Activated effector memory CD4-positive, alpha-beta T cell treated with anti-CD3 and anti-CD28 coated beads, Interleukin-2, amount 50 U/mL, for 16 hours (primary cell): ENCODE results near the gene RHOB.
A peak's percentile ranks its signal among the peaks of the same experiment; 100 is the strongest.

Source experiments
- DNase-seq: peaks from one replicate; pipeline ENCODE4 v3.0.0-alpha.2; 2020

Gene RHOB

DNA sequence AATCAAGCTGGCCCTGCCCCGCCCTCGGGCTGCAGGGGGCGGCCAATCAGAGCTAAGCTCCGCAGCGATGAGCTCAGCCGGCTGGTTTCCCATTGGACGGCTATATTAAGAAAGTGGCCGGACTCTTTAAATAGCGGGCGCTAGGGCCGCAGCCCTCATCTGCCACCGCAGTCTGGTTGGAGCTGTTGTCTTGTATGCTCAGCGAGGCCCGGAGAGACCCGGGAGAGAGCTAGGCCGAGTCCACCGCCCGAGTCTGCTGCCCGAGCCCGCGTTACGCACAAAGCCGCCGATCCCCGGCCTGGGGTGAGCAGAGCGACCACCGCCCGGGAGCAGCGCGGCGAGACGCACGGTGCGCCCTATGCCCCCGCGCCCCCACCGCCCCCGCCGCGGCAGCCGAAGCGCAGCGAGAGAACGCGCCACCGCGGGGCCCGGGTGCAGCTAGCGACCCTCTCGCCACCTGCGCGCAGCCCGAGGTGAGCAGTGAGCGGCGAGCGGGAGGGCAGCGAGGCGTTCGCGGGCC lies at the start of gene RHOB:
TSS of gene RHOB (plus strand) at position 158 of the 520 bp plus-strand sequence. CDS start 392 bp downstream, outside the sequence.
- peak; percentile 95 for DNase-seq

DNA sequence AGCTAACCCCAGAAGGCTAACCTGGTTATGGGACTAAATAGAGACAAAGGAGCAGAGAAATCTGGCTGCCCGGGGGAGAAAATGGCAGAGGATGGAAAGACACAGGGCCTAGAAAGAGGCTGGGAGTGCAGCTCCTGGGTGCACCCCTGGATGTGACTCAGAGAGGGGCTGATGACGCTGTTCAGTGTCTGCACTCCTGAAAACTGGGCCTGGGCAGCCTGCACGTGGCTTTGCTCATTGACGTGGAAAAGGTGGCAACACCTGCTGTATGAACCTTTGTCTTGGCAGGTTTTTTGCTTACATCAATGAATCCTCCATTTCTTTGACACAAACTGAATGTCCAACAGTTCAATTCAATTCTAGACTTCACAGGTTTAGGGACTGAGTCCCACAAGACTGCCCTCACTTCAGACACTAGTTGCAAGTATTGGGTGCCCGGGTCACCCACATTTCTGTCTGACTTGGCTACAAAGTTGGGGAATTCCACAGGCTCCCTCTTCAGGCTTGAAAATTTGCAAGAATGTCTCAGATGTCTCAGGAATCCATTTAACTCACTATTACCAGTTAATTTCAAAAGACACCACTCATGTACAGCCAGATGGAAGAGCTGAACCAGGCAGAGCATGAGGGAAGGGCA lies 48.9 kb upstream of the RHOB start:
- DNase-seq = peak; percentile 37

DNA sequence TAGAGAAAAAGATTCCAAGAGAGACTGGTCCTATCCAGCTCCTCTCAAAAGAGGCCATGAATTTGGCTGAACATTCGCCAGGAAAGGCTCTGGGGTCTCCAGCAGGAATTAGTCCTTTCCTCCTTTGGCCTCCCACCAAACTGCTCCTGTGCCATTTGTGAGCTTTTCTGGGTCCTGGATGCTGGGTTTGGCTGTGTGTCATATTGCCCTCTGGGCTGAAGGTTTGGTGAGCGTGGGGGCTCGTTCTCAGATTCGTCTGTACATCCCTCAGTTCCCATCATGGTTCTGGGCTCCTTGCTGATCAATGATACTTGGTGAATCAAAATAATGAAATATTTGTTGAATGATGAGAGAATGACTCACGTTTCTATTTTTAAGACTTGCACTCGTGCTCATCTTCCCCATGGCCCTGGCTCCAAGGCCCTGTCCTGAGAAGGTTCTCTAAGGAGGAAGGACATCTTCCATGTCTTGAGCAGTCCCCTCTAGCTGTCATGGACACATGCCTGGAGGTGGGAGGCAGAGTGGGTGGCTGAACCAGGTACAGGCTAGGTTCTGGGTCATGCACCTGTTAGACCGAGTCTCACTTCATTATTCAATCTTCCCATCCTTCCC lies 47.8 kb upstream of the RHOB start:
- peak; percentile 19 for DNase-seq

DNA sequence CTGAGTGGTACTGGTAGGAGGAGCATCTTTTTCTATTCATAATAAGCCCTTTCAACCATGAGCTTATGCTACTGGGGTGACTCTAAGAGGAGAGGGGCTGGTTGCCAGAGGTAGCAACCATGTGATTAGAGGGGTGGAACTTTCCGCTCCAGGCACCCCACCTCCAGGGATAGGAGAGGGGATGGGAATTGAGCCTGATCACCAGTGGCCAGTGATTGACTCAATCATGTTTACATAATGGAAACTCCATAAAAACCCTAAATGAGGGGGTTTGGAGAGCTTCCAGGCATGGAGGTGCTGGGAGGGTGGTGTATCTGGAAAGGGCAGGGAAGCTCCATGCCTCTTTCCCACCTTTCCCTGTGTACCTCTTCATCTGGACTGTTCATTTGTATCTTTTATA lies 46.6 kb upstream of the RHOB start:
- peak; percentile 50 for DNase-seq

DNA sequence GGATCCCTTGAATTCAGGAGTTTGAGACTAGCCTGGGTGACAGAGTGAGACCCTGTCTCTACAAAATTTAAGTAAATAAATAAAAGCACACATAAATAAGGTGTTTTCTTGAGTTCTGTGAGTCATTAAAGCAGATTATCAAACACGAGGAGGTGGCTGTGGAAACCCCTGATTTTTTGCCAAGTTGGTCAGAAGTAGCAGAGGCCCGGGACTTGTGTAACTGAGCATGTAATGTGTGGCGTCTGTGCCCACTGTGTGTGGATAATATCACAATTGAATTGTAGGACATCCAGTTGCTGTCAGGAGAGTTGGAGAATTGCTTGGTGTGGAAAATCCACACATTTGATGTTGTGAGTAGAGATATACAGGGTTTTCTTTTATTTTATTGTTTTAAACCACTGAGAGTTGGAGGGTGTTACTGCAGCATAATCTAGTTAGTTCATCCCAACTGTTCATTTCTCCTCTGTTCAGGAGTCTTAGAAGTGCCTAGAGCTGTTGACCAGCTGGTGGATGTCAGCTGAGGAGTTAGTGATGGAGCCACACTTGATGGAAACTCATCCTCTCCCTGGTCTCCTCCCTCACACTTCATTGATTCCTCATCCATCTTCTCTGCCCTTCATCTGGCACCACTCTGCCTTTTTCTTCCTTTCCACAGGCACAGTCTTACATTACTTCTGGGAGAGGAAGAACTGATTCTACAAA lies 45.9 kb upstream of the RHOB start:
- DNase-seq = peak; percentile 22

DNA sequence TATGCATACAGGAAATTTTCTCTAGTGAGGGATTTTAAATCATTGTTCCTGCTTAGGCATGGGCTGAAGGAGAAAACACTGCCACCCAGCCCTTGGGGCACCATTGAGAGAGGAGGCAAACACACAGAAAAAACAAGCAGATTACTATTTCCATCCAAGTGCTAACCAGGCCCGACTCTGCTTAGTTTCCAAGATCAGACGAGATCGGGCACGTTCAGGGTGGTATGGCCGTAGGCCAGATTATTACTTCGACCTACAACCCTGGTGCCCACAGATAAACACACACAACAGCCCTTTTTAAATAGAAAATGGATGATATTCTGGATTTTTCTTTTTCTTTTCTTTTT lies 45.4 kb upstream of the RHOB start:
- DNase-seq = no peak

DNA sequence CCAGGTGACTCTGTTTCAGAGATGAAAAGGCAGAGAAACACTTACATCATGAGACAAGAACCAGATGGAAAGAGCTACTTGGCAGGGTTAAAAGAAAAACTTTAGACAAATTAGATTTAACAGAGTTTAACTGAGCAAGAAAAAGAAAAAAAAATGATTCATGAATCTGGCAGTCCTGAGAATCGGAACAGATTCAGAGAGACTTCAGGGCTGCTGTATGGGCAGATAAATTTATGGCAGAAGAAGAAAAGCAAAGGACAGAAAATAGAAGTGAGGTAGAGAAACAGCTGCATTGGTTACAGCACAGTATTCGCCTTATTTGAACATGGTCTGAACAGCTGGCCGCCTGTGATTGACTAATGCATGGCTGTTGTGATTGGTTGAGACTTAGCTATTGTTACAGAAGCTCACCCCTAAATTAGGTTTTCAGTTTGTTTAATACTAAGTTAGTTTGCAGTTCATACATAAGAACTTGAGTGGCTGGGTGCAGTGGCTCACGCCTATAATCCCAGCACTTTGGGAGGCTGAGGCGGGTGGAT lies 43.0 kb upstream of the RHOB start:
- peak; percentile 12 for DNase-seq

DNA sequence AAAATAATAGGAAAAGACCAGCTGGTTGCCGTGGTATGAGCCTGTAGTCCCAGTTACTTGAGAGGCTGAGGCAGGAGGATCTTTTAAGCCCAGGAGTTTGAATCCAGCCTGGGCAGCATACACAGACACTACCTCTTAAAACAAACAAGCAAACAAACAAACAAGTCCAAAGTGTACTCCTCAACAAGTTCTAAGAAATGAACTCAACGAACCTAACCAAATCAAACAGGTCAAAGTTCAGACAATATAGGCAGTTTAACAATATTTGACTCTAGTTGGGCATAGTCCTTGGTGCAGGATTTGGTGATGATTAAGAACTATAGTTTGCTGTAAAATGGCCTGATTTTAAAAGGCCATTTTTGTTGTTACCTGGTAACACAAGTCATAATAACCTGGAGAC lies 41.9 kb upstream of the RHOB start:
- peak; percentile 8 for DNase-seq

DNA sequence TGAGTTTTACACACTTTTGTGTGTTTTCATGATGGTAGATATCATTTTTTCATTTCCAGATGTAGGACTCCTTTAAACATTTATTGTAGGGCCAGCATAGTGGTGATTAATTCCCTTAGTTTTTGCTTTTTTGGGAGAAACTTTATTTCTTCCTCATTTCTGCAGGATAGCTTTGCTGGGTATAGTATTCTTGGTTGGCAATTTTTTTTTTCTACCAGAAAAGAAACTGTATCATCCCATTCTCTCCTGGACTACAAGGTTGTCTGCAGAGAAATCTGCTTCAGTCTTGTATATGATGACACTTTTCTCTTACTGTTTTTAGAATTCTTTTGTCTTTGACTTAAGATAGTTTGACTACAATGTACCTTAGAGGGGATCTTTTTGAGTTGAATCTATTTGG lies 37.8 kb upstream of the RHOB start:
- no peak for DNase-seq

DNA sequence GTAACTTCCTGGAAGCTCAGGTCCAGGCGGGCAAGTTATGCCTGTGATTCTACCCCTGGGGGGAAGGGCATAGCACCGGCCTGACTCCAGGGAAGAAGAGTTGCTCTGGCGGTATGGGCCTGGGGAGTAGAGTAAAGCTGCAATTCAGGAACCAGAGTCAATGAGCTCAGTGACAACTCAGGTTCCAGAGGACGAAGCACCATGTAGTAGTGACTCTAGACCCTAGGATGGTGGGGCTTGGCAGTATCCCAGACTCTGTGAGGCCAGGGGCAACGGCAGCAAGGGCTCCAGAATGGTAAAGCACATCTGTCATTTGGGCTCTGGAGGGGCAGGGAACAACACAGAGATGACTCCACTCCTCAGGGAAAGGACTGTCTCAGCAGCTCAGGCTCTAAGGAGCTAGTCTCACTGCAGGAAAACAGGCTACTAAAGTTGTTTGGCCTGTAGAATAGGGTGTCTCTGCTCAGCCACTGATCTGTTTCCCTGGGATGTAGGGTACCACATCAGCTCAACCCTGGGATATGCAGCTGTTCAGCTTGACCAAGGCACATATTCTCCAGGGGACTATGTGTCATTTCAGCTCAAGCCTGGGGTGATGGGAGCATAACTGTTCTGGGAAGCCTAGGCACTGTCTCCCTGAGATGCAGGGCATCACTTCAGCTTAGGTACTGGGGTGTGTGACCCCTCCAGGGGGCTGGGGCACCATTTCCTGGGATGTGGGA lies 36.2 kb upstream of the RHOB start:
- peak; percentile 38 for DNase-seq

DNA sequence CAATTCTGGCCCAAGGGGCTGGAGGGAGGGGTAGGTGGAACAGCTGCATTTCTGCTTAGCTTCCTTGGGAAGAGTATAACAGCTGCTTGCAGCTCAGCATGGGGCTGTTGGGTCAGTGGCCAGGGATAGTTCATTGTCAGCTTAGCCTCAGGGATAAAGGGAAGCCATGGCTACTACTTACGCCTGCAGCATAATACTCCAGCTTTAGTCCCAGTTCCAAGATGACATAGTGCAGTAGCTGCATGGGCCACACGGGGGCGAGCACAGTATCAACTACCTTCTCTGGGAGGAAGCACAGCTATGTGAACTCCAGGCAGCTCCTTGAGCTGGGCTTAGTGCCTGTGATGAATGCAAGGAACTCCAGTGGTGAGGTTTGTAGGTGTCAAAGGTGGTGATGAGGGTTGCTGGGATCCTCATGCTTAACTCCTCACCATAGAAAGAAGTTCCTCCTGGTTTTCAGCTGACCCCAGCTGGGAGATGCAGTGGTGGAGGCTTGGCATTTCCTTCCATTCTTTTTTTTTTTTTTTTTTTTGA lies 35.4 kb upstream of the RHOB start:
- peak; percentile 89 for DNase-seq

DNA sequence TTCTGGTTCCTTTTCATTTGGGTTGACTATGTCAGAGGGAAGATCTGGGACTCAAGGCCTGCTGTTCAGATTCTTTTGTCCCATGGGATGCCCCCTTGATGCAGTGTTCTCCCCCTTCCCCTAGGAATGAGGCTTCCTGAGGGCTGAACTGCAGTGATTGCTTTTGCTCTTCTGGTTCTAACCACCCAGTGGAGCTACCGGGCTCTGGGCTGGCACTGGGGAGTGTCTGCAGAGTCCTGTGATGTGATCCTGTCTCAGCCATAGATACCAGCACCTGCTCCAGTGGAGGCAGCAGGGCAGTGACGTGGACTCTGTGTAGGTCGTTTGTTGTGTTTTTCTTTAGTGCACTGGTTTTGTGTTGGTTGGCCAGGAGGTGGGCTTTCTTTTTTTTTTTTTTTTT lies 32.1 kb upstream of the RHOB start:
- DNase-seq = peak; percentile 33

DNA sequence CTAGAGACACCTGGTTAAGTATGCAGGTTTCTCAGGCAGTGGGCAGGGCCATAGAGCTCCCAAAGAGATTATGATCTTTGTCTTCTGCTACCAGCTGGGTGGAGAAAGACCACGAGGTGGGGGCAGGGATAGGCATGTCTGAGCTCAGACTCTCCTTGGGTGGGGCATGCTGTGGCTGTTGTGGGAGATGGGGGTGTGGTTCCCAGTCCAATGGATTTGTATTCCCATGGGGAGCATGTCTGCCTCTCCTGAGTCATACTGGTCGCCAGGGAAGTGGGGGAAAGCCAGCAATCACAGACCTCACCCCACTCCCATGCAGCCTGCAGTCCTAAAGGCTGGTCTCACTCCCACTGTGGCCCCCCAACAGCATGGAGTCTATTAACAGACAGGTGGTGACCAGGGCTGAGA lies 31.4 kb upstream of the RHOB start:
- peak; percentile 21 for DNase-seq

DNA sequence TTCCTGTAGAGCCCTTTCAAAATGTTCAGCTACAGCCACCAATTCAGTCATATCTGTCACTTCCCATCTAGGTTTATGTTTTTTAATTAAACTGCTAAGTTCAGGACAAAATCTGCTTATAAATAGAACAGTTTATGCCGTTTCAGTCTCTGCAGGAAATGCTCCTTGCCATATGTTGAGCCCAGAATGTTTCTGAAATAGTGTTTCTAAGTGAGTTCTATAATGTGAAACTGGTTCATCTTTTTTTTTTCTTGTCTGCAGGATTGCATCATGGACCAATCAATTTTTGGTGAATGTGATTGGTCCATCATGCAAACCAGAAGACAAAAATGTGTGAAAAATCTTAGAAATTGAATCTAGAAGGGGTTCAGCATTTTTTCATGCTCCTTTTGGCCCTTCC lies 30.2 kb upstream of the RHOB start:
- DNase-seq = no peak

DNA sequence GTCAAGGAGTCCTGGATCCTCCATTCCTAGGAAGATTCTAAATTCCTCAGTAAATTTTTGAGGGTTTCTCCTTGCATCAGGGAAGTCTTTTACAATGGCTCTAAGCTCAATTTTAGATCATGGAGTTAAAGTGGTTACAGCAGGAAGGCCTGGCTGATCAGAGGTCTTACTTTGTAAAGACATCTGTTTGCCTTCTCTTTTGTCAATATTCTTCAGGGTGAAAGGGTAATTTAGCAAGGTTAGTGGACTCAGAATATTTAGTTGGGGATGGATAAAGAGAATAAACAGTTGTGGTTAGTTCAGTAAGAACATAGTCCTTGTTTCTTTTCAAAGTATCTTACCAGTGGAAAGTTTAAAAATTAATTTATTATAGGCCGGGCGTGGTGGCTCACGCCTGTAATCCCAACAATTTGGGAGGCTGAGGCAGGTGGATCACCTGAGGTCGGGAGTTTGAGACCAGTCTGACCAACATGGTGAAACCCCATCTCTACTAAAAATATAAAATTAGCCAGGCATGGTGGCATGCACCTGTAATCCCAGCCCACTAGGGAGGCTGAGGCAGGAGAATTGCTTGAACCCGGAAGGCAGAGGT lies 29.5 kb upstream of the RHOB start:
- DNase-seq = peak; percentile 16

DNA sequence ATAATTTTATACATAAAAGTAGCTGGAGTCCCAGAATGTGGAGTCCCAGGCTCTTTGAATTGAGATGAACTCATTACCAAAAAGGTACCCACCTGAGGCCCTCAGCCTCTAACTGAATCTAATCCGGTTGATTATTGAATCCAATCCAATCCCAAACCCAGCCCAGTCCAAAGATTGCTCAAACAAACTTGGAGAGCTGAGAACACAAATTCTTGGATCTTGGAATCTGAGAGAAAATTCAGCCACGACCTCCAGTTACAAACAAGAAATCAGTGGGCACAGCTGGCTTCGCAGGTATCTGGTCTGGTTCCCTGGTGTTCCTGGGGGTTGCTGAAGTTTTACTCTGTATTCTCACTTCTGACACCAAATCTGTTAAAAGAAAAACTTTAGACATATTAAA lies 28.4 kb upstream of the RHOB start:
- peak; percentile 8 for DNase-seq

DNA sequence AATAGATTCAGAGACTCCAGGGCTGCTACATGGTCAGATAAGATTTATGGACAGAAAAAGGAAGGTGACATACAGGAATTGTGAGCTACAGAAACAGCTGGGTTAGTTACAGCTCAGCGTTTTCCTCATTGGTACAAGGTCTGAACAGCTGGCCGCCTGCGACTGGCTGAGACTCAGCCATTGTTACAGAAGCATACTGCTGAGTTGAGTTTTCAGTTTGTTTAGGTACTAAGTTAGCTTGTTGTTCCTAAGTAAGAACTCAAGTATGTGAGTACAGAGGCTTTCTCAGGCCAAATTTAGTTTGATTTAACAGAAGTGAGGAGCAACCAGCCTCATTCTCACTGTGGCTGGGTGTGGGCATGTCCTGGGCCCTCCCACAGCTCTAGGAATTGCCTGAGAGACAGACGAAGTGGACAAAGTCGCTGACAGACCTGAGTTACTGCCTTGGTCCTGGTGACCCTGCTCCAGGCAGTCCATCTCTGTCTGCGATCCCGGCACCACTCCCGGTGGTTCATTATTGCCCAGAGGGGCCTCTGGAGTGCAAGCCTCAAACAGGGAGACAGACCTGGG lies 27.8 kb upstream of the RHOB start:
- peak; percentile 25 for DNase-seq

DNA sequence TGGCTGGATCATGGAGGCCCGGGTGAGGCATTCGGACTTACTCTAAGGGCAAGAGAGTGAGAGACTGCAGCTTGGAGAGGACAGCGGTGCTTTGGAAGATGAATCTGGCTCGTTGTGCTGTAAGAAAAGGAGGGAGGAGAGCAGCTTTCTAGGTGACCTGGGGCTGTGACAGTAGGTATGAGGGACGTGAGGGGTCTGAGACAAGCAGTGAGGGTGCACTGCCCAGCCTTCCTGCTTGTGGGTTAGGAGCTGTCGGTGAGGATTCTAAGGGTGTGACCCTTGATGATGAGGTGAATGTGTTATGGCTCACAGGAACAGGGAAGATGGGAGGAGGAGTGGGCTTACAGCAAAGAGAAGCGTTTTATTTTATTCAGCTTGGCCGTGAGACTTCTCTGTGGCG lies 27.1 kb upstream of the RHOB start:
- peak; percentile 36 for DNase-seq

DNA sequence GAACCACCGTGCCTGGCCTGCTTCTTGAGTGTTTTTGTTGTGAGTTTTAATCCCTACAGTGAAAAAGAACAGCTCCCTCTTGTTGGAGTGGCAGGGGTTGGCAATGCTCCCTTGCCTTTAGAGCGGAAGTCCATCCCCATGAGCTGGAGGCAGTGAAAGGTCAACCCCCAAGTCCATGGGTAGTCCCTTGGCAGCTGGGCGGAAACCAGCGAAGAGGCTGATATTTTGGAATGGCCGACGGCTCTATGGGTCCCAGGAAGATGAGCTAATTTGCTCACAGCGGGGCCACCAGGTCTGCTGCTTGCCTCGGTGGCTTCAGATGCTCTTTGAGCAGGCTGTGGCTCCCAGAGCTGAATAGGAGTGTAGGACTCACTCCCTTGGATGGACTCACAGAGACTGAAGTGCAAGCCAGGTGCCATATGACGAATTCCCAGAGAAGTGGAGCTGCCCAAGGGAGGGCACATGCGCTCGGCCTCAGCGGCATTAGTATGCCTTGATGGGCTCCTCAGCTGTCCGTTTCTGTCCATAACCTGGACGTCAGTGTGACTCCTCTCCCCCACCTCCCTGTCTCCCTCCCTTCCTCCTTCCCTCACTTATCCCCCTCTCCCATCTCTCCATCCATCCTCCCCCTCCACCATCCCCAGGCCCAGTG lies 25.4 kb upstream of the RHOB start:
- peak; percentile 50 for DNase-seq

DNA sequence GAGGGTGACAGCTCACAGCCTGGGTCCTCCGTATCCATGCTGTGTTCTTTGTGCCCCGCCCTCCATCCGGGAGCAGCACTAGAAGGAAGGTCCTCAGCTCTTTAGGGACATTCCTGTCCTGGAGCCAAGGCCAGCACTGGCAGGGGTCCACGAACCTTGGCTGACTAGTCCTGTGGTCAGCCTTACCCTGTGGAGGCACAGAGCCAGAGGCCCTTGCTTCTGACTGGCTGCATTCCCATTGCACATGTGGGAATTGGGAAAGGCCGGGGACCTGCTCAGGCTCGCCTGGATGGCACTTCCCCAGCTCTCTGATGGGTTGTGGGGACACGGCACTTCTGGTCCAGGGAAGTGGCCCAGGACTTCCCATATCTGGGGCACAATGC lies 24.9 kb upstream of the RHOB start:
- peak; percentile 21 for DNase-seq

DNA sequence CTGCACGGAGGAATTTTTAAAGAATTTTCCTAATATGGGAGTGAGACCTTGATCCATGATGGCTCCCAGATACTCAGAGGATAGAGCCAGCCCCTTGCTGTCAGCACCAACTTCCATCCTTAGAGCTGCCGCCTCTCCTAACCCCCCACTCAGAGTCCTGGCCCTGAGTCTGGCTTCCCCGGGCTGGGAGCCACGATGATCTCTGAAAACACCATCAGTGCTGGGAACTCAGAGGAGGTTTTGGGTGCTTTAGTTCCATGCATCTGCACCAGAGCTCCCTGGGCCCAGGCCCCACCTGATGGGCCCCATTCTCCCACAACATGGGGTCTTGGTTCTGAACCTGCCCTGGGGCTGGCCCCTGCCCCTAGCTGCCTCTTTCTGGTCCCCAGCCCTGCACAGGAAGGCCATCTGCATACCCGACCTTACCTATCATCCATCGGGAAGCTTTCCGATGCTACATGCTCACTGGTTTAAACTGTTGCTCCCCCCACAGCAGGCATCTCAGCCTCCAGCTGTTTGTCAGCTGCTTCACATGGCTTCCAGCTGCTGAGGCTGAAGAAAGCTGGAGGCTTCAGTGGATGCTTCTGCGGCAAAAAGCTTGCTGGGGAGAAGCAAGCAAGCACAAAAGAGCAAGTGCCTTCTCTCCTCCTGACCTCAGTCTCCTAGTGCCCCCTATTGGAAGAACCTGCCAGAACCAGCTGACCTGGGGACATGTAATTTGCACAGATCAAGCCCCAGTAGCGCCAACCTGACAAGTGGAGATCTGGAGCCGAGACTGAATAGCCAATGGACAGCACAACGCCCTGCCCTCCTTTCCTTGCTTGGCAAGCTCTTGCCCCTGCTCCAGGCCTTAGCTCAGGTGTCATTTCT lies 24.2 kb upstream of the RHOB start:
- peak; percentile 41 for DNase-seq
